SJSA1 (cell line): ENCODE results near the gene ZFHX3. TPM values are rescaled to one million over a fixed set of nuclear protein-coding genes. Genes with fewer than 3 reads are reported as not detected.

Source experiments
- DNase-seq, 2 experiments: peaks; one replicate each; pipeline ENCODE4 v3.0.0-alpha.2; 2015 to 2020; ENCODE audit warnings: low spot score in 2 of 2, low read depth in 1 of 2
- H3K27ac ChIP-seq: fragments of 250-450 bp; sonication (Bioruptor Pico); 2 replicates; pipeline ENCODE4 v1.5.1; 2020; ENCODE audit warnings: mild to moderate bottlenecking, moderate library complexity
- H3K27me3 ChIP-seq: fragments of 250-450 bp; sonication (Bioruptor Pico); replicated peaks from 2 replicates; pipeline ENCODE4 v1.5.1; 2020; ENCODE audit warnings: mild to moderate bottlenecking, moderate library complexity
- H3K36me3 ChIP-seq: fragments of 250-450 bp; sonication (Bioruptor Pico); 2 replicates; pipeline ENCODE4 v1.5.1; 2020; ENCODE audit warnings: mild to moderate bottlenecking
- H3K4me1 ChIP-seq: fragments of 250-450 bp; sonication (Bioruptor Pico); replicated peaks from 2 replicates; pipeline ENCODE4 v1.6.1; 2021; ENCODE audit warnings: mild to moderate bottlenecking
- H3K4me3 ChIP-seq: fragments of 250-450 bp; sonication (Bioruptor Pico); 2 replicates; pipeline ENCODE4 v1.5.1; 2020; ENCODE audit warnings: mild to moderate bottlenecking
- H3K9me3 ChIP-seq: fragments of 250-450 bp; sonication (Bioruptor Pico); replicated peaks from 2 replicates; pipeline ENCODE4 v1.5.1; 2020; ENCODE audit warnings: mild to moderate bottlenecking
- total RNA-seq: library from RNA; depleted of rRNA; stranded (reverse); fragments of >200 nt; shearing (Covaris generic); gene quantifications from 2 replicates; pipeline ENCODE4 v1.2.3, GENCODE V29; 2014

ZFHX3 gene
- total RNA-seq, 1 experiment from 2014 or later = 2.3 TPM

- no peak for DNase-seq
- Histone ChIP-seq H3K27me3 (no peaks in the 10 kb centered on the region), H3K36me3 (no peaks in the 10 kb centered on the region), H3K4me1 (peaks cover 31% of the 10 kb centered on the region), H3K9me3 (no peaks in the 10 kb centered on the region), H3K4me3 (no peak overlapping the region), H3K27ac (no peak overlapping the region)
Observed at GRCh38 chr16:72879846-72880245, 168.1 kb downstream of the ZFHX3 start.

- no peaks in the 10 kb centered on the region for H3K9me3 ChIP-seq
- H3K36me3 ChIP-seq = no peaks in the 10 kb centered on the region
- no peak overlapping the region for H3K4me3 ChIP-seq
- DNase-seq = no peak
- no peaks in the 10 kb centered on the region for H3K27me3 ChIP-seq
- H3K27ac ChIP-seq = no peak overlapping the region
- peaks cover 31% of the 10 kb centered on the region for H3K4me1 ChIP-seq
Observed at GRCh38 chr16:72878301-72879269, 169.3 kb downstream of the ZFHX3 start.

GRCh38 chr16:72877374-72878028, 170.4 kb downstream of the ZFHX3 start:
- Histone ChIP-seq H3K4me3 (no peak overlapping the region), H3K9me3 (no peaks in the 10 kb centered on the region), H3K4me1 (peaks cover 31% of the 10 kb centered on the region), H3K36me3 (no peaks in the 10 kb centered on the region), H3K27ac (peak overlapping the region; percentile 95), H3K27me3 (no peaks in the 10 kb centered on the region)
- DNase-seq = peak; percentile 82 to 95

- Histone ChIP-seq H3K9me3 (no peaks in the 10 kb centered on the region), H3K27me3 (no peaks in the 10 kb centered on the region), H3K36me3 (no peaks in the 10 kb centered on the region), H3K4me3 (0 out of 2 replicates have a peak overlapping the region, but pooled peaks have one; percentile 0), H3K4me1 (peaks cover 31% of the 10 kb centered on the region), H3K27ac (peak overlapping the region; percentile 95)
- peak in 1 of 2 experiments; percentile 53 for DNase-seq
Observed at GRCh38 chr16:72876981-72877373, 171.0 kb downstream of the ZFHX3 start.

- no peaks in the 10 kb centered on the region for H3K9me3 ChIP-seq
- H3K36me3 ChIP-seq = no peaks in the 10 kb centered on the region
- DNase-seq = peak in 1 of 2 experiments; percentile 80
- H3K4me3 ChIP-seq = no peak overlapping the region
- no peaks in the 10 kb centered on the region for H3K27me3 ChIP-seq
- peak overlapping the region; percentile 95 for H3K27ac ChIP-seq
- peaks cover 31% of the 10 kb centered on the region for H3K4me1 ChIP-seq
Observed at GRCh38 chr16:72876221-72876620, 171.7 kb downstream of the ZFHX3 start.

- Histone ChIP-seq H3K36me3 (no peaks in the 10 kb centered on the region), H3K9me3 (no peaks in the 10 kb centered on the region), H3K4me1 (peaks cover 31% of the 10 kb centered on the region), H3K4me3 (no peak overlapping the region), H3K27me3 (no peaks in the 10 kb centered on the region), H3K27ac (peak overlapping the region; percentile 95)
- DNase-seq = no peak
Observed at GRCh38 chr16:72875291-72876031, 172.5 kb downstream of the ZFHX3 start.

- H3K4me3 ChIP-seq = no peak overlapping the region
- H3K9me3 ChIP-seq = no peaks in the 10 kb centered on the region
- H3K27ac ChIP-seq = no peak overlapping the region
- DNase-seq = no peak
- H3K27me3 ChIP-seq = no peaks in the 10 kb centered on the region
- H3K36me3 ChIP-seq = no peaks in the 10 kb centered on the region
- peaks cover 31% of the 10 kb centered on the region for H3K4me1 ChIP-seq
Observed at GRCh38 chr16:72873853-72874252, 174.1 kb downstream of the ZFHX3 start.

GRCh38 chr16:72873044-72873443, 174.9 kb downstream of the ZFHX3 start:
- no peak for DNase-seq
- H3K27me3 ChIP-seq = no peaks in the 10 kb centered on the region

GRCh38 chr16:72865835-72866234, 182.1 kb downstream of the ZFHX3 start:
- H3K4me3 ChIP-seq = no peak overlapping the region
- no peaks in the 10 kb centered on the region for H3K36me3 ChIP-seq
- H3K27ac ChIP-seq = no peak overlapping the region
- H3K9me3 ChIP-seq = no peaks in the 10 kb centered on the region
- no peaks in the 10 kb centered on the region for H3K27me3 ChIP-seq
- no peak for DNase-seq
- H3K4me1 ChIP-seq = no peaks in the 10 kb centered on the region

More at GRCh38 chr16:72873044-72873443, 174.9 kb downstream of the ZFHX3 start:
- H3K4me3 ChIP-seq = no peak overlapping the region
- H3K9me3 ChIP-seq = no peaks in the 10 kb centered on the region
- no peaks in the 10 kb centered on the region for H3K36me3 ChIP-seq
- peaks cover 25% of the 10 kb centered on the region for H3K4me1 ChIP-seq
- H3K27ac ChIP-seq = no peak overlapping the region

GRCh38 chr16:72865258-72865657, 182.7 kb downstream of the ZFHX3 start:
- no peaks in the 10 kb centered on the region for H3K36me3 ChIP-seq
- no peaks in the 10 kb centered on the region for H3K9me3 ChIP-seq
- no peak overlapping the region for H3K27ac ChIP-seq
- DNase-seq = no peak
- H3K4me3 ChIP-seq = no peak overlapping the region
- no peaks in the 10 kb centered on the region for H3K27me3 ChIP-seq
- H3K4me1 ChIP-seq = no peaks in the 10 kb centered on the region

- no peaks in the 10 kb centered on the region for H3K36me3 ChIP-seq
- no peak for DNase-seq
- no peak overlapping the region for H3K4me3 ChIP-seq
- no peaks in the 10 kb centered on the region for H3K9me3 ChIP-seq
- H3K27me3 ChIP-seq = no peaks in the 10 kb centered on the region
- no peak overlapping the region for H3K27ac ChIP-seq
- no peaks in the 10 kb centered on the region for H3K4me1 ChIP-seq
Observed at GRCh38 chr16:72864130-72864833, 183.6 kb downstream of the ZFHX3 start.

- no peaks in the 10 kb centered on the region for H3K27me3 ChIP-seq
- no peaks in the 10 kb centered on the region for H3K9me3 ChIP-seq
- no peak for DNase-seq
- H3K36me3 ChIP-seq = no peaks in the 10 kb centered on the region
- no peak overlapping the region for H3K4me3 ChIP-seq
- no peak overlapping the region for H3K27ac ChIP-seq
- H3K4me1 ChIP-seq = no peaks in the 10 kb centered on the region
Observed at GRCh38 chr16:72862090-72862489, 185.8 kb downstream of the ZFHX3 start.
